Caco-2 (cell line): ENCODE results near the gene OXSR1. TPM values are rescaled to one million over a fixed set of nuclear protein-coding genes. Genes with fewer than 3 reads are reported as not detected.

ENCODE experiments used
- BruUV-seq: library from RNA; stranded (reverse); fragments of 400-500 nt; replicated peaks from 2 replicates; lab custom pipeline; 2021; lab: Mats Ljungman, UMichigan
- CTCF ChIA-PET: fragments of 300-600 bp; sonication (Branson Sonifier 250); formaldehyde crosslinking; loops from one replicate; lab custom pipeline; 2022; ENCODE audit warnings: antibody characterized with exemption; lab: Charles Lee
- POLR2A ChIA-PET: fragments of 300-600 bp; sonication (Branson Sonifier 250); formaldehyde crosslinking; loops from one replicate; lab custom pipeline; 2022; ENCODE audit warnings: antibody characterized with exemption; lab: Charles Lee
- DNase-seq, 2 experiments: peaks; one replicate each; pipeline versions ENCODE4 v3.0.0 to v3.0.0-alpha.2; 2020 to 2022
- H3K27me3 ChIP-seq: replicated peaks from 2 replicates; pipeline ENCODE4 v1.6.0; 2011; ENCODE audit warnings: low read length; ENCODE audit not compliant: control insufficient read depth, insufficient read depth
- H3K36me3 ChIP-seq: 2 replicates; pipeline ENCODE4 v1.5.1; 2011; ENCODE audit warnings: low read length; ENCODE audit not compliant: control insufficient read depth, insufficient read depth
- H3K4me1 ChIP-seq: fragments of 250-450 bp; sonication (Bioruptor Pico); 2 replicates; pipeline ENCODE4 v1.5.1; 2020; ENCODE audit warnings: mild to moderate bottlenecking
- H3K4me3 ChIP-seq: 2 replicates; pipeline ENCODE4 v1.5.1; 2011; ENCODE audit warnings: low read depth, mild to moderate bottlenecking, control low read depth, low read length
- H3K9me3 ChIP-seq: fragments of 250-450 bp; sonication (Bioruptor Pico); 2 replicates; pipeline ENCODE4 v1.5.1; 2020; ENCODE audit warnings: mild to moderate bottlenecking, moderate library complexity
- H3K27ac Mint-ChIP-seq: one replicate; pipeline ENCODE4 v1.8.0; 2022; ENCODE audit warnings: mixed read lengths; ENCODE audit not compliant: unreplicated experiment
- H3K27me3 Mint-ChIP-seq: one replicate; pipeline ENCODE4 v1.8.0; 2022; ENCODE audit warnings: mixed read lengths; ENCODE audit not compliant: insufficient read depth, unreplicated experiment
- H3K36me3 Mint-ChIP-seq: one replicate; pipeline ENCODE4 v1.8.0; 2022; ENCODE audit warnings: mild to moderate bottlenecking, mixed read lengths; ENCODE audit not compliant: insufficient read depth, unreplicated experiment
- H3K4me1 Mint-ChIP-seq: one replicate; pipeline ENCODE4 v1.8.0; 2022; ENCODE audit warnings: low read depth, mixed read lengths; ENCODE audit not compliant: unreplicated experiment
- H3K4me3 Mint-ChIP-seq: one replicate; pipeline ENCODE4 v1.8.0; 2022; ENCODE audit warnings: mild to moderate bottlenecking, moderate library complexity, mixed read lengths; ENCODE audit not compliant: unreplicated experiment
- H3K9me3 Mint-ChIP-seq: one replicate; pipeline ENCODE4 v1.8.0; 2022; ENCODE audit warnings: mixed read lengths; ENCODE audit not compliant: unreplicated experiment
- intact Hi-C: fragments of 100-400 bp; cut with micrococcal nuclease; formaldehyde crosslinking; loops from one replicate; pipeline ENCODE4 v1.10.0; 2022; ENCODE audit not compliant: unreplicated experiment
- total RNA-seq: library from RNA; stranded (reverse); gene quantifications from 2 replicates; pipeline ENCODE4 v1.2.3, GENCODE V29; 2022
- TF ChIP-seq, protein P1 (sequence below), 2 experiments: fragments of 200-600 bp in 1 of 2; IDR thresholded peaks; 1 replicate in 1 of 2; 2 replicates in 1 of 2; pipeline versions ENCODE4 v1.5.1 to v1.8.0; 2011 to 2022; ENCODE audit warnings: antibody characterized with exemption in 1 of 2, control low read depth in 1 of 2, inconsistent platforms in 1 of 2, low read depth in 1 of 2, low read length in 1 of 2, mild to moderate bottlenecking in 1 of 2, moderate library complexity in 1 of 2; ENCODE audit not compliant: insufficient read depth in 1 of 2, severe bottlenecking in 1 of 2, unreplicated experiment in 1 of 2

The OXSR1 gene
- total RNA-seq, 1 experiment from 2014 or later, result 39.2 TPM

DNA sequence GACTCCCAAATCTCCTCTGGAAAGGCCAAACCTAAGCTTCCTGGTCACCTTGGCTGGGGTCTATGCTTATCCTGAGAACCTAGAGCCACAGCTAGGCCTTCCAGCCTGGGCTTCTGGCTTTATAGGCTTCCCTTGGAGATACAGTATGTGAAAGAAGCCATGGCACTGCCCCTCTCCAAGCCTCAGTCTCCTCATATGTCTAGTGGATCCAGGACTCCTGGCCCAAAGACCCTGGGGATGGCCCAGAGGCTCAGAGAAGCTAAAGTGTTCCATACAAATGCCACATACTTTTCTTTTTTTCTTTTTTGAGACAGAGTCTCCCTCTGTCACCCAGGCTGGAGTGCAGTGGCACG, 37.1 kb upstream of the OXSR1 start:
- no peaks in the 10 kb centered on the region for H3K9me3 ChIP-seq
- peaks cover 75% of the 10 kb centered on the region for H3K4me1 ChIP-seq
- ChIA-PET CTCF (no interaction called here), POLR2A (no interaction called here)
- H3K27ac Mint-ChIP-seq, result no peak overlapping the region
- BruUV-seq, result no TSS peak
- H3K27me3 ChIP-seq, result no peaks in the 10 kb centered on the region
- H3K36me3 Mint-ChIP-seq, result peaks cover 96% of the 10 kb centered on the region
- peaks cover 28% of the 10 kb centered on the region for H3K36me3 ChIP-seq
- H3K4me3 Mint-ChIP-seq, result no peak overlapping the region
- no peaks in the 10 kb centered on the region for H3K9me3 Mint-ChIP-seq
- TF ChIP-seq, protein P1, sequence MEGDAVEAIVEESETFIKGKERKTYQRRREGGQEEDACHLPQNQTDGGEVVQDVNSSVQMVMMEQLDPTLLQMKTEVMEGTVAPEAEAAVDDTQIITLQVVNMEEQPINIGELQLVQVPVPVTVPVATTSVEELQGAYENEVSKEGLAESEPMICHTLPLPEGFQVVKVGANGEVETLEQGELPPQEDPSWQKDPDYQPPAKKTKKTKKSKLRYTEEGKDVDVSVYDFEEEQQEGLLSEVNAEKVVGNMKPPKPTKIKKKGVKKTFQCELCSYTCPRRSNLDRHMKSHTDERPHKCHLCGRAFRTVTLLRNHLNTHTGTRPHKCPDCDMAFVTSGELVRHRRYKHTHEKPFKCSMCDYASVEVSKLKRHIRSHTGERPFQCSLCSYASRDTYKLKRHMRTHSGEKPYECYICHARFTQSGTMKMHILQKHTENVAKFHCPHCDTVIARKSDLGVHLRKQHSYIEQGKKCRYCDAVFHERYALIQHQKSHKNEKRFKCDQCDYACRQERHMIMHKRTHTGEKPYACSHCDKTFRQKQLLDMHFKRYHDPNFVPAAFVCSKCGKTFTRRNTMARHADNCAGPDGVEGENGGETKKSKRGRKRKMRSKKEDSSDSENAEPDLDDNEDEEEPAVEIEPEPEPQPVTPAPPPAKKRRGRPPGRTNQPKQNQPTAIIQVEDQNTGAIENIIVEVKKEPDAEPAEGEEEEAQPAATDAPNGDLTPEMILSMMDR (IDR thresholded peaks at IDR 0.05; ENCODE audit: insufficient read depth in 1 of 2, low read depth in 1 of 2, low read length in 1 of 2, severe bottlenecking in 1 of 2, unreplicated experiment in 1 of 2), result no peak
- no peaks in the 10 kb centered on the region for H3K27me3 Mint-ChIP-seq
- peaks cover 23% of the 10 kb centered on the region for H3K4me1 Mint-ChIP-seq
- H3K4me3 ChIP-seq, result no peak overlapping the region
- no peak for DNase-seq
- intact Hi-C loops, result no loop called here

DNA sequence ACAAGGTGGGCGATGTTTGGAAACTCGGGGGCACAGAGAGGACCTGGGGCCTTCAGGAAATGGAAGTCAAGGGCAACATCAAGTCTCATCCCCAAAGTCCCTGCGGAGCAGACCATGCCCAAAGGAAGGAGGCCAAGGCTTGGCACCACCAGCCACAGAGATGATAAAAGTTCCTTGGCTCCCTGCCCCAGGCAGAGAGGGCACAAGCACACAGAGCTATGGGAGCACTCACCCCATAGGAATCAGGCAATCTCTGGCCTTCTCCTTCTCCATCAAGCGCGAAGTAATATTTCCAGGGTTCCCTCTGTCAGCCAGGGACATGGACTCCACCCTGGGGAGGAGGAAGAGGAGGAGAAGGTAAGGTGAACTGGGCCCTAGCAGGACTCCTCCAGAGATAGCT, 36.3 kb upstream of the OXSR1 start:
- TF ChIP-seq, protein P1 (IDR thresholded peaks at IDR 0.05; ENCODE audit: insufficient read depth in 1 of 2, low read depth in 1 of 2, low read length in 1 of 2, severe bottlenecking in 1 of 2, unreplicated experiment in 1 of 2), result no peak
- Mint-ChIP-seq H3K36me3 (peaks cover 96% of the 10 kb centered on the region), H3K27ac (no peak overlapping the region), H3K27me3 (no peaks in the 10 kb centered on the region), H3K9me3 (no peaks in the 10 kb centered on the region), H3K4me1 (peaks cover 25% of the 10 kb centered on the region), H3K4me3 (no peak overlapping the region)
- POLR2A ChIA-PET, result no interaction called here
- no TSS peak for BruUV-seq
- DNase-seq, result no peak
- H3K9me3 ChIP-seq, result no peaks in the 10 kb centered on the region
- no peak overlapping the region for H3K4me3 ChIP-seq
- H3K4me1 ChIP-seq, result peaks cover 77% of the 10 kb centered on the region
- no peaks in the 10 kb centered on the region for H3K27me3 ChIP-seq
- H3K36me3 ChIP-seq, result peaks cover 28% of the 10 kb centered on the region
- intact Hi-C loops, result no loop called here
- CTCF ChIA-PET, result no interaction called here

GRCh38 chr3:38130631-38131065, 34.7 kb upstream of the OXSR1 start:
- no peak for DNase-seq
- BruUV-seq, result no TSS peak
- CTCF ChIA-PET, result no interaction called here
- no peak overlapping the region for H3K4me3 Mint-ChIP-seq
- no peaks in the 10 kb centered on the region for H3K27me3 Mint-ChIP-seq
- Histone ChIP-seq H3K9me3 (no peaks in the 10 kb centered on the region), H3K36me3 (peaks cover 28% of the 10 kb centered on the region), H3K4me1 (peaks cover 78% of the 10 kb centered on the region), H3K4me3 (no peak overlapping the region), H3K27me3 (no peaks in the 10 kb centered on the region)
- TF ChIP-seq, protein P1 (IDR thresholded peaks at IDR 0.05; ENCODE audit: insufficient read depth in 1 of 2, low read depth in 1 of 2, low read length in 1 of 2, severe bottlenecking in 1 of 2, unreplicated experiment in 1 of 2), result no peak
- peak overlapping the region; percentile 29 for H3K27ac Mint-ChIP-seq
- peaks cover 87% of the 10 kb centered on the region for H3K36me3 Mint-ChIP-seq
- peaks cover 26% of the 10 kb centered on the region for H3K4me1 Mint-ChIP-seq
- intact Hi-C loops, result loop anchor here (10.0 kb wide), 1 partner anchor 324 kb away; the partner anchor contains the start of gene ACVR2B
- no peaks in the 10 kb centered on the region for H3K9me3 Mint-ChIP-seq
- POLR2A ChIA-PET, result no interaction called here
